NCI-H2029 treated with DMSO at 0.1 percent for 48 hours (cell line): ENCODE data around the gene ANKMY1.

Experiments
- DNase-seq: peaks from one replicate; lab custom pipeline; 2025; lab: John Stamatoyannopoulos, UW

The ANKMY1 gene

DNA sequence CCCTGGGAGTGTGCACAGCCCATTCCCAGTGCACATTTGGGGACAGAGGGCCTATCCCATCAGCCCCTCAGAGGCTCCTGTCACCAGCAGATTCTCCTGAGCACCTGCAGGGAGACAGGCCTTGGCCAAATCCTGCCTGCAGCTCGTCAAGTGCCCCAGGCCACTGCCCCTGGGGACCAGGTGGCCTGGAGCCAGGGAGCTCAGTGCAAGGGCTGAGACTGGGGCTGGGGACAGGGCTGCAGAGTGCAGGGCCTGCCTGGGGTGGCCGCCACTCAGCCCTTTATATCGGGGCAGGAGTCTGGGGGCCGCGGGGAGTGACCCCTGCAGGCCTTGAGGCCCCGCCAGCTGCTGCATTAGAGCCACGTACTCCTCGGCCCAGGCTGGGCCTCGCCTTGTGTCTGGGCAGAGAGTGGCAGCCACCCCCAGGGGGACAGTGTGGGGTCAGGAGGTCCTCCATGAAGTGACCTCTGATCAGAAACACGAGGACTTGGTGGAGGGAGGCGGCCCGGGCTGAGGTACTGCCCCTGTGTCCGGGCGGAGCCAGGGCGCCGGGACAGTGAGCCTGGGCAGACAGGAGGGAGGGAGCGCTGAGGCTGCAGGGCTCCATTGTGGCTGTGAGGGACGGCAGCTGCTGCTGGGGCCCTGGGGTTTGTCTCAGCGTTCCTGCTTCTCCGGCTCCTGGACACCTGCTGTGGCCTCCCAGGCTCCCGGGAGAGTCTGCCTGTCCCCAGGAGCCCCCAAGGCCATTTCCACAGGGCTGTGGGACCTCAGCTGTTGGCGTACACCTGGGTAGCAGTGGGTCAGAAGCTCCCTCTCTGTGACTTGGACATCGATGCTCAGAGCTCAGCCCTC, 98.2 kb downstream of the ANKMY1 start:
- DNase-seq, result no peak

DNA sequence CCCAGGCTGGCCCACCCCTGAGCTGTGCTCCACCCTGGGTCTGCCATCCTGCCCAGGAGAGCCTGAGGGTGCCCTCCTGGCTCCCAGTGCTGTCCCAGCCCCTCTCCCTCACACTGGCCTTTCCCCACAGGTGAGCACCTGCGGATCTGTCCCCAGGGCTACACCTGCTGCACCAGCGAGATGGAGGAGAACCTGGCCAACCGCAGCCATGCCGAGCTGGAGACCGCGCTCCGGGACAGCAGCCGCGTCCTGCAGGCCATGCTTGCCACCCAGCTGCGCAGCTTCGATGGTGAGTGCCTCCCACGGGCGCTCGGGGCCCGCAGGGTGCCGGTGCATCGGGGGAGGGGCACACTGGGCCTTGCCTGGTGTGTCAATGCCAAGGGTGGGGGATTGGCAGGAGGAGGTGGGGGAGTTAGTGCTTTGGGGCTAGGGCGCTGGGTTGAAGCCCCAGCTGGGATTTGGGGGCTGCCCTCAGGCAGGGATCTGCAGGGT, 98.8 kb downstream of the ANKMY1 start:
- DNase-seq, result no peak

DNA sequence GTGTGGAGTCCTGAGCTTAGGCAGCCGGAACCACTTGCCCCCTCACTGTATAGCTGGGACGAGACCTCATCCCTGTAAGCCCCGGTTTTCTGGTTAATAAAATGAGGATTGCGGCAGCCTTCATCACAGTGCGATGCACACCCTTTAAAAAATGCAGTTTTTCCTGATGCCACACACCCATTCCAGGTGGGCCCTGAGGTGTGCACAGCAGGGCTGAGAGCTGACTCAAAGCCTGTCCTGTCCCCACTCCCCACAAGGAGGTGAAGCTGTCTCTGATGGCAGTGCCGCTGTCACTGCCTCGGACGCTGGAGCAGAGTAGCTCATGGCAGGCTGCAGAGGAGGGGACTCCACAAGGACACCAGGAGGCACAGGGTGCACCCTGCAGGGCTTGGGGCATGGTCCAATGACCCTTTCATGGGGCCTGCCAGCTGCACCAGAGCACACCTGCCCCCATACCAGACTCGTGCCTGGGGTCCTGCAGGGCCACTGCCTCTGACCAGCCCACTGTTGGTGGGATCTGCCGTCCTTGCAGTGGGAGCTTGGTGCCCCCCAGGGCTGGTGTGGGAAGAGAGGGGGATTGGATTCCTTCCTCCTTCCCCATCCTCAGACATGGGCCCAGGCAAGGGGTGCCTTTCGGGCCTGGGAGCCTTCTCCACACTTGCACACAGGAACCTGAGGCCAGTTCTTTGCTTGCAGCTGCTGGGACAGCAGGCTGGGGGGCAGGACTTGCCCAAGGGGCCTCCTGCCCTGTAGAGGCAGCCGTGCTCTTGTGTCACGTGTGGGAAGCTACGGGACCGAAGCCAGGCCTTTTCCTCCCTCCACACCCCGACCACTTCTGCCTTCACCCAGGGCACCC, 99.5 kb downstream of the ANKMY1 start:
- DNase-seq, result no peak

DNA sequence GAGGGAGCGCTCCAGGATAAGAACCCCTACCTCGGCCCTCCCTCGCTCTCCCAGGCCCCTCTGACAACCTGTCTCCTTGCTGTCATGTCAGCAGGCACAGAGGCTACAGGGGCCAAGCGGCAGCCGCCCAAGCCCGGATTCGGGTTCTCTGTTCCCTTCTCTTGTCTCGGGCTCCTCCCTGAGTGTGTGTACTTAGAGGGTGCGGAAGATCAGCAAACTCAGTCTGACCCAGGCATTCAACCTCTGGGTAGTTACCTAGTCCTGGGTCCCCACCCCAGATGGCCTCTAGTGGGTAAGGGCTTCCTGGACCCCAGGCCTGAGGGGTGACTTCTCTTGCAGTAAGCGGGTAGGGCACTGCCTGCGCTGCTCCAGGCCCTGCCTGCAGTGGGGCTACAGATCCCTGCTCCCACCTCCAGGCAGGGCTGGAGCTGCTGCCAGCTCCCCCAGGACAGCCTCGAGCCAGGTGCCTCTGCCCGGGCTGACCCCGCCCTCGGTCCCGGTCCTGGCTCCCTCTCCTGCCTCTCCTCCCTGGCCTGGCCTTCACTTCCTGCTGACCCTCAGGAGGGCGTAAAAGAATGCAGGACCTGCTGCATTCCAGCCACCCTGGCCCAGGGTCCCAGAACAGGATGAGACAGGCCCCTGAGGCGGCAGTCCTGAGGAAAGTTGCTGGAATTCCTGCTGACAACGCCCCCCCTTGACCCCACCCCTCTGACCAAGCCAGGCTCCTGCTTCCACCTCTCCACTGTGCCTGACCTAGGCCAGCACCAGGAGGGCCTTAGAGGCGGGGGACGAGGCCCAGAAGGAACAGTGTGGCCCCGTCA, 100.4 kb downstream of the ANKMY1 start:
- DNase-seq, result no peak

DNA sequence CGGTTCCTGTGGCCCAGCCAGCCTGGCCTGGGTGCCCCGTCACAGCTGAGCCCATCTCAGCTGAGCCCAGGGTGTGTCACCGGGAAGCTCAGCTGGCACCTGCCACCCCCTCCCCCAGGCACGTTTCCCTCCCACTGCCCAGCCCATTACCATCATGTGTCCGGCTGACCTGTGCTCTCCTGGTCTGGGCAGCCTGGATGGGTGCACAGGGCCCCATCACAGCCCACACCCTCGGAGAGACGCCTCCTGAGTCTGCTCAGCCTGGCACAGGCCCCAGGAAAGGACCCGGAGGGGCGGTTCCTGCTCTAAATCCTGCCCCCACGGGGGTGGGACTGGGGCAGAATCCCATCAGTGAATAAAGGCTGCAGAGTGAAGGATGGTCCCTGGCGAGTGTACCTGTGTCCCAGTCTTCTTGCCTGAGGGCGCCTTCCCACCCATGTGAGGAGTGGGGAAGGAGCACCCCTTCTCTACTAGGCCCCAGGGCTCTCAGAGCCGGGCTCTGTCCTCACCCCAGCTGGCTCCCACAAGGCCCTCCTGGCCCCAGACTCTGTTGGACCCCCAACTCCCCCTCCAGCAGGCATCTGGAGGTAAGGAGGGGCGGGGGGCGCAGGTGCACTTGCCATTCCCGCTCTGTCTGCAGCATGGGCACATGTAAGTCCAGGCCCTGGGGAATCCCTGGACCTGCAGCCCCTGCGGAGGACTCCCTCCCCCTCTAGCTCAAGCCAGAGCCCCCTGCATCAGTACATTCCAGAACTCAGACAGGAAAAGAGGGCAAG, 101.2 kb downstream of the ANKMY1 start:
- DNase-seq, result no peak

DNA sequence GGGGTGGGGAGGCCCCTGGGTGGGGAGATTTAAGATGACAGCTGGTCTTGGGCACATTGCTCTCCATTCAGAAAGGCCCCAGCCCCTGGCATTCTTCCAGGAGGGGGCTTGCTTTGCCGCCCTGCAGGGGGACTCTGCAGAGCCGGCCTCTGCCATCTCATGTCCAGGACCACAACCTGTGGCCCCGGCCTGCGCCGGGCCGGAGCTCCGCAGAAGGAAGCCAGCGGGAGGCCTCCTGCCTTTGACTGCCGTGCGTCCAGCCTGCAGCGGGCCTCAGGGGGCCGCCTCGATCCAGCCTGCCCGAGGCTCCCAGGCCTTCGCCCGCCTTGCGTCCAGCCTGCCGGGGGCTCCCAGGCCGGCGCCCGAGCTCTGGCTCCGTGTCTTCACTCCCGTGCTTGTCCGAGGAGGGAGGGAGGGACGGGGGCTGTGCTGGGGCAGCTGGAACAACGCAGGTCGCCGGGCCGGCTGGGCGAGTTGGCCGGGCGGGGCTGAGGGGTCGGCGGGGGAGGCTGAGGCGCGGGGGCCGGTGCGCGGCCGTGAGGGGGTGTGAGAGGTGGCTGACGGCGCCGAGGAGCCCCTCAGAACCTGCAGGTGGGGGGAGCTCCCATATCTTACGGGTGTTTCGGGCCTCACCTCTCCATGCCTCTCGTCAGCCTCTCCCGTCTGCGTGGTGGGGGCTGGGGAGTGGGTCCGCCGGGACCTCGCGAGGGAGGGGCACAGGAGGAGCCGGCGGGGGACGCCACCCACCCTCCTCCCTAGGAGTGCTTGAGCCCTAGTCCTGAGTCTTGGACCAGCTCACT, 101.9 kb downstream of the ANKMY1 start:
- no peak for DNase-seq

DNA sequence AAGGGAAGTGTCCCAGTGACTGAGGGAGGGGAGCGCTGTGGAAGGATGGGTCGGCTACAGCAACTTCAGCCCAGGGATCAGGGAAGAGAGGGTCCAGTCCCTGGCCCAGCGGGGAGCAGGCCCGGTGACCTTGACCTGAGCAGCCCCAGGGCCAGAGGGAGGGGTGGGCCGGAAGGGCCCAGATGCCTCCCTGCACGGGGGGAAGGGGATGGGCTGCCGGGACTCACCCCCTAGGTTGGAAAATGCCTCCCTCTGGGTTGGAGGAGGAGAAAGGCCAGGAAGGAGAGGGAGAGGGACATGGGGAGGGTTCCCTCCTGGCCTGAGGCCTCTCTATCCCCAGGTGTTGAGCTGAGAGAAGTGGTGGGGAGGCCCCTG, 102.5 kb downstream of the ANKMY1 start:
- no peak for DNase-seq

DNA sequence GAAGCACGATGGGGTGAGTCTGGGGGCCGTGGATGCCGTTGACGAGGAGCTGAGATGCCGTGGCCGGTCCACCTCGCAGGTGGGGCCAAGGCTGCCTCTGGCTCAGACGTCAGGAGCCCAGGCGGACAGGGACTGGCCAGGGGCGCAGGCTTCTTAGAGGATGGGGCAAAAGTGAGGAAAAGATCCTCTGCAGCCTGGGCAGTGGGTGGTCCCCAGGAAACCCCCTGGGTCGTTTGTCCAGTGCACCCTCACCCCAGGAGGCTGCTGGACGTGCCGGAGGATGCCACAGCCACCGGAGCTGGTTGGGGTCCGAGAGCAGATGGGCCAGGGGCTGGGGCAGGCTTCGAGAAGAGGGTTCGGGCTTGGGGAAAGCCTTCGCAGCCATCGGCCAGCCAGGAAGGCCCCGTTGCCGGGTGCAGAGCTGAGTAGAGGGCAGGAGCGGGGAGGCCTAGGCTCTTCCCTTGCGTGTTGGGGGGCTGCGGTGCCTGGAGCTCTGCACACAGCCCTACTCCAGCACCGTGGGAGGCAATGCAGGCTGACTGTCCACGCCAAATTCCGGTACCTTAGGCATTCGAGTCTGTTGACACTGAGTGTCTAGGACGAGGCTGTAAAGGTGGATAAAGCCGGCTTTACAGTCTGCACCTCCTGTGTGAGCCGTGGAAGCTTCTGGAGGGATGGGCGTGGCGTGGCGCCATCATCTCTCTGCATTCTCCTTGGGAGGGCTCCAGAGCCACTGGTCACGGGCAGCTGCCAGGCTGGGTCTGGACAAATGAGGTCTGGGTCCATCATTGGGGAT, 103.5 kb downstream of the ANKMY1 start:
- DNase-seq, result no peak

DNA sequence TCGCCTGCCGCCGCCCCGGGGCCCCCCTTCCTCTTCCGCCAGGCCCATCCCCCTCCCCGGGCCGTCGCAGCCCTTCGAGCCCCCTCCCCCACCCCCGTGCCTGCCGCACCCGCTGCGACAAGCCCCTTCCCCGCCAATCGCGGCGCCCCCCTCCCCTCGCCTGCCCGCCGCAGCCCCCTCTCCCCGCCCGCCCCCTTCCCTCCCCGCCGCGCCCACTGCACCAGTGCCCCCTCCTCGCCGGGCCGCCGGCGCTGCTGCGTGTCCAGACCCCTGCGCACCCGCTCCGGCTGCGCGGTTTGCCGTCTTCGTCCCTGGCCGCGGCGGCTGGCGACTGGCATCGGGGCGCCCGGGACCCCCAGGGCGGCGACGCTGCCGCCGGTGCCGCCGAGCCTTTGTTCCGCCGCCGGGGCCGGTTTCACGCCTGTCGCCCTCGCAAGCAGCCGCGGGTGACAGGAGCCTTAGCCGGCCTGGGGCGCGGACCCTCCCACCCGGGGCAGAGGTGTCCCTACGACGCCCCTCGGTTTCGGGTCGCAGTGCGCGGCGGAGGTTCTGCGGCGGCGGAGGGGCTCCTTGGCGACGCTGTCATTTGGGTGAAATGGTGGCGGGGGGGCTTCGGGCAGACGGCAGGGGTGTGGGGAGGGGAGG, 104.2 kb downstream of the ANKMY1 start:
- no peak for DNase-seq

DNA sequence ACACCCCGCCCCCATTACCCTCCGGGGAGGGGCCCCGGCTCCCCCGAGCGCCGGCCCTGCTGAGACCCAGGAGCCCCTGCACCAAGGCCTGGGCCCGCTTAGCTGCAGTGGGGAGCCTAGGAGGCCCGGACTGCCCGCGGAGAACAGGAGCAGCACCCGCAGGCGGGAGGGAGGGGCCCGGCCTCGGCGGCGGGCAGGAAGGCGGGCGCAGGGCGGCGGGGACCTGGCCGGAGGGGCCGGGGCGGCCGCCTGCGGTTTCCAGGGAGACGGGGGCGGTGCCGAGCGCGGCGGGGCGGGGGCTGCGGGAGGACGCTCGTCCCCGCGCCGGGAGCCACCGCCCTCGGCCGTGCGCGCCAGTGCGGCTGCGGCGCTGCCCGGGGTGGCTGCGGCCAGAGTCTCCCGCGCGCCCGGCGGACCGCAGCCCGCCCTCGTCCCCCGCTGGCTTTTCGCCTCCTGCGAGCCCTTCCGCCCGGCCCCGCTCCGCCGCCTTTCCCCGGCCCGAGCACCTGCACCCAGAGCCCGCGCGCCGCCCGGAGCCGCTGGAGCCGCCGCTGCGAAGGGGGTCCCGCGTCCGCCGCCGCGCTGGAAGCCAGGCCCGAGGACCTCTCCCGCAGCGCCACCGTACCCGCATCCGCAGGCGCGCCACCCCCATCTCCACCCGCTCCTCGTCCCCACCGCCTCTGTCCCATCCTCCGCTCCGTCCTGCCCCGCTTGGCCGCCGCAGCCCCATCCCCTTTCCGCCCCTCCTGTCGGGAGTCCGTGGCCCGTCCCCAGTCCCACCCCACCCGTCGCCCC, 105.1 kb downstream of the ANKMY1 start:
- DNase-seq, result no peak

DNA sequence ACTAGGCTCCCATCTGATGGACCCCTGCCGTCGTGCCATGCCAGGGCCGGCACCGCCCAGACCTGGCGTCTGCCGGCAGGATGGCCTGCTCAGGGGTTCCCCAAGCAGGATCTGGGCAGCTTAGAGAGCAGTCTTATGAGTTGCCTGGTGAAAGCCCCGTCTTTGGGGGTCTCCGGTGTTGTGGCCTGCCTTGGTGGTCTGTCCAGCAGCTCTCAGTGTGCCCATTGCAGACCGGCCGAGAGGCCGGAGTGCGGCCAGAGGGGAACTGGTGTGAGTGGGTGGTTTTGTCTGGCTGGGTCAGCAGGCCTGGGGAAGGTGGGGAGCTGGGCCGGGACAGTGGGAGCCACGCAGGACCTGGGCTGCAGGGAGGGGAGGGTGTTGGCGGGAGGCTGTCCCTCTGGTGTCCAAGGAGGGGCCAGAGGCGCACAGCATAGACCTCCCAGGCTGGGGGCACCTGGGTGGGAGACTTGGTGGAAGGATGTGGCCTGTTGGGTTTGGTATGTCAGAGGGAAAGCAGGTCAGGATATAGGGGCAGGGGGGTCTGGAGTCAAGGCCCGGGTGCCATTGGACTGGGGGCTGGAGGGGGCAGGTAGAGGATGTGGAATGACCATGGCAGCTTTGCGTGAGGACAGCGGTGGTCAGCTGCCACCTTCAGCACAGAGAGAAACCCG, 105.9 kb downstream of the ANKMY1 start:
- DNase-seq, result no peak

DNA sequence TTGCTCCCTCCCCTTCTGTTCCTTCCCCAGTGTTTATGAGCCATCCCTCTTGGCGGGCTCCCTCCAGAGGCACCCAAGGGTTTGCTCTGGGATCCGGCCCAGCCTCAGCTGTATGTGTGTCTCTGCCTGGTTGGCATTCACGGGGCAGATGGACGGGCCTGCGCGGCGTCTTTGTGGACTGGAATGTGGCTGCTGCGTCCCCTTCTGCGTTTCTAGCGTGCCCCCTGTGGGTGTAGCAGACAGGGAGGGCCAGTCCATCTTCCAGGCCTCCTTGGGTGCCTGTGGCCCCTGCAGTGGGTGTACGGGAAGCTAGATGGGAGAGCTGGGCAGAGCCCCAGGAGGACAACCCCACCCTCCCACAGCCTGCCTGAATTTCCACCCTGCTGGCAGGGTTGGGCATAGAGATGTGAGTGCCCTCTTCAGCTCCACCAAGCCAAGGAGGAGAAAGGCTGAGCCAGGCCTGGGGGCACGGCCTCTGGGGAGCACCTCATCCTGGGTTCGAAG, 106.6 kb downstream of the ANKMY1 start:
- DNase-seq, result no peak

DNA sequence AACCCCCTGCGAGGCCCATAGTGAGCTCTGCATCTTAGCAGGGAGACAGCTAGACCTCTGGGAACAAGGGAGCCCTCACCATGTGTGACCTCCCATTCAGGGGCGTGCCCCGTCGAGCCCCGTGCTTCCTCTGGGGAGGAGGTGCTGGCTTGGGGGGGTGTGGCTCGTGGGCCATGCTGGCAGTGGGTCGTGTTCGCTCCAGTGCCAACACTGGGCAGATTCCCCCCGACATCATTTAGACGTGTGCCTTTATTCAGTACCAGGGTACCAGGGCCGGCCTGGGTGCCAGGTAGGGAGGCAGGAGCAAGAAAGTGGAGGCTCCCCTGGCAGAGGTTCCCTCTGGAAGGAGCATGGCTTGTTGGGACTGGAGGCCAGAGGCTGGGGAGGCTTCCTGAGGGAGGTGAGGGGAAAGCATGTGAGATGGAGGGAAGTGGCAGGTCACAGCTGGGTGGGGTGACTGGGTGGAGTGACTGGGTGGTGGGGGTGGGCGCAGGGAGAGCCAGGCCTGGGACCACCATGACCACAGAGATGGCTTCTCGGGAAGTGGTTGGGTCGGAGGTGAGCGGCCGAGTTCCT, 107.2 kb downstream of the ANKMY1 start:
- no peak for DNase-seq

DNA sequence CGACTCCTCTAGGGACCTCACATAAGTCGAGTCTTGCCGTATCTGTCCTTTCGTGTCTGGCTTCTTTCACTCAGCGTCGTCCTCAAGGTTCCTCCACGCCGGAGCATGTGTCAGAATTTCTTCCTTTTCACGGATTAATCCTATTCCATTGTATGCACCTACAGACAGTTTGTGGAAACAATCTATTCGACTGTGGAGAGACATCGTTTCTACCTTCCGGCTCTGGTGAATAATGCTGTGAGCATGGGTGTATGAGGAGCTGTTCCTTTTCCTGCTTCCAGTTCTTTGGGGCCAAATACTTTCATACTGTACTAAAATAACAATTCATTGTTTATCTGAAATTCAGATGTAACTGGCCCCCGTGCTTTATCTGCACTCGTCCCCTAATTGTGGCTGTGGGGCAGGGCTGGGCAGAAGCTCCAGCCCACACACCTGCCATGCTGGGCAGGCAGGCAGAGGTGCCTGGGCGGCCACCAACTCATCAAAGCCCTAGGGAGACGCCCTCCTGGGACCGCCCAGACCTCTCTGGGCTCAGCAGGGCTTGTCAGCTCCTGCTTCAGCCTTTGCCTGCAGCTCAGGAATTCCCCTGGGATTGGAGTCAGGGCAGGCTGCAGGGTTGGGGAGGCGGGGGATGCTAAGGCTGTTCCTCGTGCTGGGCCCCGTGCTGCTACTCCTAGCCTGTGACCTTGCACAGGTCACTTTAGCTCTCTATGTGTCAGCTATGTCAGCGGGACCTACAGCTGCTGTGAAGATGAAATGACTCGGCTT, 107.8 kb downstream of the ANKMY1 start:
- no peak for DNase-seq

DNA sequence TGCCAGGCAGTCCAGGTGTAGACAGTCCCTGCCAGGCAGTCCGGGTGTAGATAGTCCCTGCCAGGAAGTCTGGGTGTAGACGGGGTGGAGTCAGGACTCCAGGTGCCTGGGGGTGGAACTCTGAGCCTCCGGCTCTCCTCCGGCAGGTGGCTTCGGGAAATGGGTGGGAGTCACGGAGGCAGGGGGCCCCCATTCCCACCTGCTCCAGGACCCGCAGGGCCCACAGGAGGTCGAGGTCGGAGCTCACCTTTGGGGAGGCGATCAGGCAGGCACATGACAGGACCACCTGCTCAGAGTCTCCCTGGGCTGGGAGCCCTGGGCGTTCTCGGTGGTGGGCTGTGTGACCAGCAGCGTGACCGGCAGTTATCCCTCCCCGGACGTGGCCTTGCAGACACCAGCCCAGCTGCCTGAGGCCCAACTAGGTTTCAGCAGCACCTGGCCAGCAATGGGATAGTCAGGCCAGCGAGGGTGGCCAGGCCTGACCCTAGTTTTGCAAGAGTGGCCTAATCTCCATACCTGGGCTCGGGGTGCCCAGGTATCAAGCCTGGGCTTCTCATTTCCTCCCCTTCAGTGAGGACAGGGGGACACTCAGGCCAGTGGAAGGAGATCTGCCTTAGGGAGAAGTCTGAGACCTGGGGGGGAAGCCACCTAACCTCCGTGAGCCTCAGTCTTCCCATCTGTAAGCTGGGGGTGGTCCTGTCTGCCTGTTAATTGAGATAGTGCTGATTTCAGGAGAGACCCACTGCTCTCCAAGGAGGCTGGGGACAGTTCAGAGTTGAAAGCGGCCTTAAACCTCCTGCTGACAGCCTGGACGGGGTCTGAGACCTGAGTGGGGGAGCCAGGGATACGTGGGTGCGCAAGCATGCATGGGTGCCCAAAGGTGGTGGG, 109.2 kb downstream of the ANKMY1 start:
- no peak for DNase-seq
